Measurements from ENCODE around the gene PRDM16.

PRDM16 gene

DNA sequence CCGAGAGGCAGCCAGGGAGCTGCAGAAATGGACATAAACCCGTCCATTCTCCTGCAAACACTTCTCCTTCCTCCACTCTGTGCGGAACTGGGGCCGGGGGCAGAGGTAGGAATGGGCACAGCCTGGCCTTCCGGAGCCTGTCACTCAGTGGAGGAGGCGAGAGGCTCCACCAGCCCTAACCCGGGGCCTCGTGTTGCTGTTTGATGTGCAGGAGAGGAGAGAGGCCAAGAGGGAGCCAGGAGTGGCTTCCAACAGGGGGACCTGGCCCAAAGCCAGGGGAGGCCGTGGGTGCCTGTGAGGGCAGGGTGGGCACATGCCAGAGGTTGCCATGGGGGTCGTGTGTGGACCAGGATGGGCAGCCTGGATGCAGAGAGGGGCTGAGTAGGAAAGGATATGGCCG lies 227.3 kb downstream of the PRDM16 start:
- no peak overlapping the region for H3K9ac ChIP-seq (ENCODE audit: low read length)
- no peak overlapping the region for H3K4me2 ChIP-seq (ENCODE audit: low read length, poor library complexity, severe bottlenecking)
- no peaks in the 10 kb centered on the region for H3K79me1 ChIP-seq (replicated peaks; ENCODE audit: low read length, poor library complexity, severe bottlenecking)
- H4K8ac ChIP-seq (ENCODE audit: low read length), result no peak overlapping the region
- no peak overlapping the region for H3K18ac ChIP-seq (ENCODE audit: low read depth in 1 of 2, low read length in 2 of 2)
- no peak overlapping the region for H2BK5ac ChIP-seq (ENCODE audit: low read depth, low read length, poor library complexity, severe bottlenecking)
- H2AFZ ChIP-seq (ENCODE audit: low read depth, low read length), result no peak overlapping the region
- no peak overlapping the region for H2AK5ac ChIP-seq (ENCODE audit: low read length, severe bottlenecking)
- H2BK12ac ChIP-seq (ENCODE audit: low read length in 2 of 2), result no peak overlapping the region
- H2BK120ac ChIP-seq (ENCODE audit: low read depth, low read length), result no peak overlapping the region
- H3K9me3 ChIP-seq (ENCODE audit: control insufficient read depth, low read length), result peaks cover 7% of the 10 kb centered on the region
- WGBS, result 74% methylated on average over 10 of the region's 11 CpGs
- H4K91ac ChIP-seq (ENCODE audit: low read length), result no peak overlapping the region
- no peaks in the 10 kb centered on the region for H3K36me3 ChIP-seq (ENCODE audit: control insufficient read depth in 1 of 2, insufficient read depth in 2 of 2, low read depth in 1 of 2, low read length in 2 of 2)
- H3K14ac ChIP-seq (ENCODE audit: low read length in 2 of 2), result no peak overlapping the region
- DNase-seq, result no peak
- no peak overlapping the region for H3K27ac ChIP-seq (ENCODE audit: low read length, poor library complexity, severe bottlenecking)
- H3K23ac ChIP-seq (ENCODE audit: low read length in 2 of 2), result no peak overlapping the region
- H3K4me3 ChIP-seq (ENCODE audit: insufficient read depth in 1 of 2, low read depth in 1 of 2, low read length in 2 of 2), result no peak overlapping the region
- H3K4ac ChIP-seq (ENCODE audit: low read depth in 1 of 2, low read length in 2 of 2), result no peak overlapping the region
- no peaks in the 10 kb centered on the region for H3K4me1 ChIP-seq (ENCODE audit: control insufficient read depth, insufficient read depth, low read depth, low read length)
- no peak overlapping the region for H2BK15ac ChIP-seq (ENCODE audit: low read depth, poor library complexity, severe bottlenecking)
- peaks cover 12 to 76% of the 10 kb centered on the region in 2 experiments for H3K27me3 ChIP-seq (ENCODE audit: control insufficient read depth in 1 of 2, insufficient read depth in 1 of 2, low read length in 2 of 2)

DNA sequence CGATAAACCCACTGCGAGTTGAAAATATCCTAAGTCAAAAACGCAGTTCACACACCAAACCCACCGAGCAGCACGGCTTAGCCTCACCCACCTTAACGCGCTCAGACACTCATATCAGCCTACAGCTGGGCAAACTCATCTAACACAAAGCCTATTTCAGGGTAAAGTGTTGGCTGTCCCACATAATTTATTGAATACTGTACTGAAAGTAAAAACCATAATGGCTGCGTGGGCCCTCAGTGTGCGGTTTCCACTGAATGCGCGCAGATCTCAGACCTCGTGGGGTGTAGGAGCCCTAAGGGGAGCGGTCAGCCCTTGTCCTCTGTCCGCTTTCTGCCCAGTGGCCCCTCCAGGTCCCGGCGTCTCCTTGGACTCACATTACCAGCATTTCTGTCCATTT lies 227.8 kb downstream of the PRDM16 start:
- Histone ChIP-seq H3K79me1 (replicated peaks; ENCODE audit: low read length, poor library complexity, severe bottlenecking) (no peaks in the 10 kb centered on the region), H3K27me3 (ENCODE audit: control insufficient read depth in 1 of 2, insufficient read depth in 1 of 2, low read length in 2 of 2) (peaks cover 12 to 76% of the 10 kb centered on the region in 2 experiments), H2BK5ac (ENCODE audit: low read depth, low read length, poor library complexity, severe bottlenecking) (no peak overlapping the region), H3K4ac (ENCODE audit: low read depth in 1 of 2, low read length in 2 of 2) (no peak overlapping the region), H3K27ac (ENCODE audit: low read length, poor library complexity, severe bottlenecking) (no peak overlapping the region), H2BK15ac (ENCODE audit: low read depth, poor library complexity, severe bottlenecking) (no peak overlapping the region), H2AFZ (ENCODE audit: low read depth, low read length) (no peak overlapping the region), H2BK12ac (ENCODE audit: low read length in 2 of 2) (no peak overlapping the region), H4K91ac (ENCODE audit: low read length) (no peak overlapping the region), H3K4me3 (ENCODE audit: insufficient read depth in 1 of 2, low read depth in 1 of 2, low read length in 2 of 2) (no peak overlapping the region), H3K18ac (ENCODE audit: low read depth in 1 of 2, low read length in 2 of 2) (no peak overlapping the region), H3K4me1 (ENCODE audit: control insufficient read depth, insufficient read depth, low read depth, low read length) (no peaks in the 10 kb centered on the region), H4K8ac (ENCODE audit: low read length) (no peak overlapping the region), H3K36me3 (ENCODE audit: control insufficient read depth in 1 of 2, insufficient read depth in 2 of 2, low read depth in 1 of 2, low read length in 2 of 2) (no peaks in the 10 kb centered on the region), H2AK5ac (ENCODE audit: low read length, severe bottlenecking) (no peak overlapping the region), H3K14ac (ENCODE audit: low read length in 2 of 2) (no peak overlapping the region), H3K23ac (ENCODE audit: low read length in 2 of 2) (no peak overlapping the region), H2BK120ac (ENCODE audit: low read depth, low read length) (no peak overlapping the region), H3K9me3 (ENCODE audit: control insufficient read depth, low read length) (peaks cover 12% of the 10 kb centered on the region), H3K9ac (ENCODE audit: low read length) (no peak overlapping the region), H3K4me2 (ENCODE audit: low read length, poor library complexity, severe bottlenecking) (no peak overlapping the region)
- no peak for DNase-seq
- 93% methylated on average over 14 of the region's 16 CpGs for WGBS

DNA sequence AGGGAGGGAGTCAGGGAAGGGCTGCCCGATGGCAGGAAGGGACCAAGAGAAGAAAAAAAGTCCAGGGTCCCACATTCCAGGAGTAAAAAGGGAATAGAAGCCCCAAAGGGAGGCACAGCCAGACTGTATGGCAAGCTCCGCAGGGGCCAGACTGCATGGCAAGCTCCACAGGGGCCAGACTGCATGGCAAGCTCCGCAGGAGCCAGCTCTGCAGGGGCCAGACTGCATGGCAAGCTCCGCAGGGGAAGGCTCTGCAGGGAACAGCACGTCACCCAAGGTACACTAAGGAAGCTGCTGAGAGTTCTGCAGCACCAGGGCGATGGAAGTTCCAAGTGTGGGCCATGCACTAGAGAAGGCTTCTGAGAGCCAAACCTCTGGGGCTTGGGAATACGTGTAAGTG lies 228.8 kb downstream of the PRDM16 start:
- no peaks in the 10 kb centered on the region for H3K36me3 ChIP-seq (ENCODE audit: control insufficient read depth in 1 of 2, insufficient read depth in 2 of 2, low read depth in 1 of 2, low read length in 2 of 2)
- H4K8ac ChIP-seq (ENCODE audit: low read length), result no peak overlapping the region
- H4K91ac ChIP-seq (ENCODE audit: low read length), result no peak overlapping the region
- no peak for DNase-seq
- H3K14ac ChIP-seq (ENCODE audit: low read length in 2 of 2), result no peak overlapping the region
- no peak overlapping the region for H3K4ac ChIP-seq (ENCODE audit: low read depth in 1 of 2, low read length in 2 of 2)
- H3K23ac ChIP-seq (ENCODE audit: low read length in 2 of 2), result no peak overlapping the region
- no peak overlapping the region for H3K9ac ChIP-seq (ENCODE audit: low read length)
- no peak overlapping the region for H2BK12ac ChIP-seq (ENCODE audit: low read length in 2 of 2)
- no peak overlapping the region for H3K18ac ChIP-seq (ENCODE audit: low read depth in 1 of 2, low read length in 2 of 2)
- no peak overlapping the region for H2BK5ac ChIP-seq (ENCODE audit: low read depth, low read length, poor library complexity, severe bottlenecking)
- no peak overlapping the region for H3K4me3 ChIP-seq (ENCODE audit: insufficient read depth in 1 of 2, low read depth in 1 of 2, low read length in 2 of 2)
- no peak overlapping the region for H2BK15ac ChIP-seq (ENCODE audit: low read depth, poor library complexity, severe bottlenecking)
- no peak overlapping the region for H2AFZ ChIP-seq (ENCODE audit: low read depth, low read length)
- no peaks in the 10 kb centered on the region for H3K4me1 ChIP-seq (ENCODE audit: control insufficient read depth, insufficient read depth, low read depth, low read length)
- no peak overlapping the region for H3K4me2 ChIP-seq (ENCODE audit: low read length, poor library complexity, severe bottlenecking)
- H3K9me3 ChIP-seq (ENCODE audit: control insufficient read depth, low read length), result peaks cover 22% of the 10 kb centered on the region
- WGBS, result 89% methylated on average over 7 of the region's 7 CpGs
- no peaks in the 10 kb centered on the region for H3K79me1 ChIP-seq (replicated peaks; ENCODE audit: low read length, poor library complexity, severe bottlenecking)
- peaks cover 12 to 76% of the 10 kb centered on the region in 2 experiments for H3K27me3 ChIP-seq (ENCODE audit: control insufficient read depth in 1 of 2, insufficient read depth in 1 of 2, low read length in 2 of 2)
- no peak overlapping the region for H2BK120ac ChIP-seq (ENCODE audit: low read depth, low read length)
- no peak overlapping the region for H2AK5ac ChIP-seq (ENCODE audit: low read length, severe bottlenecking)
- H3K27ac ChIP-seq (ENCODE audit: low read length, poor library complexity, severe bottlenecking), result no peak overlapping the region

DNA sequence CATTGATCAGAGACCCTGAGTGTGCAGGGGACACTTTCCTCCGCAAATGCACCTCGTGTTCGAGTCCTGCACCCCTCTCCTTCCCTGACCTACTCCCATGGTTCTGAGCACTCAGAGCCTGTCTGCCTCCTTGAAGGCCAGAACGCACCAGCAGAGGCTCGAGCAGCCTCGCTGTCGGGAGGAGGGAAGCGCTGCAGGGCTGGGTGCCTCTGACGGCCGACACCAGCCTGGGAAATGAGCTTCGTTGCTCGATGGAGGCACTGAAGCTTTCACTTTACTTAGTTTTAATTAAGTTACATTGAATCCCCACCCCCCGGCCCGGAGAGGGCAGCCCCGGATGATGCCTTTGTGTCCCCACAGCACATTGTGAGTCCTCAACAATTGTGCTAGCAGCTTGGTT lies 229.2 kb downstream of the PRDM16 start:
- no peak overlapping the region for H2BK15ac ChIP-seq (ENCODE audit: low read depth, poor library complexity, severe bottlenecking)
- H3K27ac ChIP-seq (ENCODE audit: low read length, poor library complexity, severe bottlenecking), result no peak overlapping the region
- H3K4me1 ChIP-seq (ENCODE audit: control insufficient read depth, insufficient read depth, low read depth, low read length), result no peaks in the 10 kb centered on the region
- DNase-seq, result no peak
- no peak overlapping the region for H2BK12ac ChIP-seq (ENCODE audit: low read length in 2 of 2)
- H3K4ac ChIP-seq (ENCODE audit: low read depth in 1 of 2, low read length in 2 of 2), result no peak overlapping the region
- H4K91ac ChIP-seq (ENCODE audit: low read length), result no peak overlapping the region
- no peak overlapping the region for H4K8ac ChIP-seq (ENCODE audit: low read length)
- WGBS, result 88% methylated on average over 15 of the region's 15 CpGs
- H3K14ac ChIP-seq (ENCODE audit: low read length in 2 of 2), result no peak overlapping the region
- no peaks in the 10 kb centered on the region for H3K36me3 ChIP-seq (ENCODE audit: control insufficient read depth in 1 of 2, insufficient read depth in 2 of 2, low read depth in 1 of 2, low read length in 2 of 2)
- H3K4me3 ChIP-seq (ENCODE audit: insufficient read depth in 1 of 2, low read depth in 1 of 2, low read length in 2 of 2), result no peak overlapping the region
- no peak overlapping the region for H2BK5ac ChIP-seq (ENCODE audit: low read depth, low read length, poor library complexity, severe bottlenecking)
- H3K4me2 ChIP-seq (ENCODE audit: low read length, poor library complexity, severe bottlenecking), result no peak overlapping the region
- H3K9me3 ChIP-seq (ENCODE audit: control insufficient read depth, low read length), result peaks cover 22% of the 10 kb centered on the region
- no peaks in the 10 kb centered on the region for H3K79me1 ChIP-seq (replicated peaks; ENCODE audit: low read length, poor library complexity, severe bottlenecking)
- no peak overlapping the region for H3K23ac ChIP-seq (ENCODE audit: low read length in 2 of 2)
- H2AK5ac ChIP-seq (ENCODE audit: low read length, severe bottlenecking), result no peak overlapping the region
- peaks cover 12 to 74% of the 10 kb centered on the region in 2 experiments for H3K27me3 ChIP-seq (ENCODE audit: control insufficient read depth in 1 of 2, insufficient read depth in 1 of 2, low read length in 2 of 2)
- no peak overlapping the region for H2AFZ ChIP-seq (ENCODE audit: low read depth, low read length)
- H3K9ac ChIP-seq (ENCODE audit: low read length), result no peak overlapping the region
- no peak overlapping the region for H2BK120ac ChIP-seq (ENCODE audit: low read depth, low read length)
- no peak overlapping the region for H3K18ac ChIP-seq (ENCODE audit: low read depth in 1 of 2, low read length in 2 of 2)
